HEK293 (cell line): ENCODE measurements around the gene PLEKHS1.

Experiments
- CTCF ChIA-PET: fragments of 350-600 bp; formaldehyde crosslinking; extraction: SDS; loops from one replicate; lab custom pipeline; 2021; ENCODE audit warnings: antibody characterized with exemption; lab: Yijun Ruan, JAX
- POLR2A ChIA-PET: fragments of 300-600 bp; formaldehyde crosslinking; extraction: SDS; loops from one replicate; lab custom pipeline; 2020; ENCODE audit warnings: antibody characterized with exemption, inconsistent platforms; lab: Yijun Ruan, JAX
- H3K27ac ChIP-seq: fragments of 200-500 bp; sonication (Bioruptor generic); 2 replicates; pipeline ENCODE4 v1.5.1; 2014; ENCODE audit warnings: low read depth, low read length, control low read depth, inconsistent platforms; ENCODE audit errors: extremely low read depth
- H3K36me3 ChIP-seq, 2 experiments: fragments of 200-500 bp in 1 of 2; sonication (Bioruptor generic) in 1 of 2; 1 replicate in 1 of 2; 2 replicates in 1 of 2; pipeline ENCODE4 v1.5.1; 2014 to 2017; ENCODE audit warnings: inconsistent platforms in 2 of 2, low read length in 2 of 2; ENCODE audit not compliant: control insufficient read depth in 2 of 2, insufficient read depth in 1 of 2
- H3K4me1 ChIP-seq: fragments of 200-500 bp; sonication (Bioruptor generic); 2 replicates; pipeline ENCODE4 v1.5.1; 2014; ENCODE audit warnings: mild to moderate bottlenecking, low read length, inconsistent platforms; ENCODE audit not compliant: control insufficient read depth, insufficient read depth
- H3K4me3 ChIP-seq: 2 replicates; pipeline ENCODE4 v1.5.1; 2011; ENCODE audit warnings: low read depth, mild to moderate bottlenecking, control low read depth, low read length, moderate library complexity
- H3K9me3 ChIP-seq: fragments of 200-500 bp; sonication (Bioruptor generic); 2 replicates; pipeline ENCODE4 v1.5.1; 2014; ENCODE audit warnings: low read depth, low read length, inconsistent platforms; ENCODE audit not compliant: control insufficient read depth, insufficient read depth
- ATF2 ChIP-seq: fragments of 450-650 bp; formaldehyde crosslinking; IDR thresholded peaks from 2 replicates; pipeline ENCODE4 v1.5.1; 2016; ENCODE audit warnings: missing biosample characterization, missing genetic modification characterization, low read depth
- BCL11A ChIP-seq: fragments of 450-650 bp; formaldehyde crosslinking; IDR thresholded peaks from 2 replicates; pipeline ENCODE4 v1.5.1; 2016; ENCODE audit warnings: low read depth, missing biosample characterization, missing genetic modification characterization
- GLI4 ChIP-seq: fragments of 450-650 bp; formaldehyde crosslinking; IDR thresholded peaks from 2 replicates; pipeline ENCODE4 v1.5.1; 2016; ENCODE audit warnings: missing biosample characterization, missing genetic modification characterization
- PATZ1 ChIP-seq: fragments of 450-650 bp; formaldehyde crosslinking; IDR thresholded peaks from 2 replicates; pipeline ENCODE4 v1.5.1; 2016; ENCODE audit warnings: missing biosample characterization, missing genetic modification characterization
- PRDM4 ChIP-seq: fragments of 450-650 bp; formaldehyde crosslinking; IDR thresholded peaks from 2 replicates; pipeline ENCODE4 v1.5.1; 2017; ENCODE audit warnings: missing biosample characterization, missing genetic modification characterization
- RBAK ChIP-seq: fragments of 450-650 bp; formaldehyde crosslinking; IDR thresholded peaks from 2 replicates; pipeline ENCODE4 v1.5.1; 2016; ENCODE audit warnings: missing biosample characterization, missing genetic modification characterization
- YY2 ChIP-seq: fragments of 450-650 bp; formaldehyde crosslinking; IDR thresholded peaks from 2 replicates; pipeline ENCODE4 v1.5.1; 2016; ENCODE audit warnings: missing biosample characterization, missing genetic modification characterization
- ZFP69B ChIP-seq: fragments of 450-650 bp; formaldehyde crosslinking; IDR thresholded peaks from 2 replicates; pipeline ENCODE4 v1.5.1; 2016; ENCODE audit warnings: missing biosample characterization, missing genetic modification characterization
- ZNF132 ChIP-seq: fragments of 450-650 bp; formaldehyde crosslinking; IDR thresholded peaks from 2 replicates; pipeline ENCODE4 v1.5.1; 2017; ENCODE audit warnings: missing biosample characterization, missing genetic modification characterization, borderline replicate concordance
- ZNF157 ChIP-seq: fragments of 450-650 bp; formaldehyde crosslinking; IDR thresholded peaks from 2 replicates; pipeline ENCODE4 v1.5.1; 2016; ENCODE audit warnings: missing biosample characterization, missing genetic modification characterization
- ZNF2 ChIP-seq: fragments of 450-650 bp; formaldehyde crosslinking; IDR thresholded peaks from 2 replicates; pipeline ENCODE4 v1.5.1; 2016; ENCODE audit warnings: missing biosample characterization, missing genetic modification characterization
- ZNF239 ChIP-seq: fragments of 450-650 bp; formaldehyde crosslinking; IDR thresholded peaks from 2 replicates; pipeline ENCODE4 v1.5.1; 2016; ENCODE audit warnings: missing biosample characterization, missing genetic modification characterization
- ZNF302 ChIP-seq: fragments of 450-650 bp; formaldehyde crosslinking; IDR thresholded peaks from 2 replicates; pipeline ENCODE4 v1.5.1; 2016; ENCODE audit warnings: missing biosample characterization, missing genetic modification characterization, low read depth
- ZNF514 ChIP-seq: fragments of 450-650 bp; formaldehyde crosslinking; IDR thresholded peaks from 2 replicates; pipeline ENCODE4 v1.5.1; 2016; ENCODE audit warnings: missing biosample characterization, missing genetic modification characterization
- ZNF654 ChIP-seq: fragments of 450-650 bp; formaldehyde crosslinking; IDR thresholded peaks from 2 replicates; pipeline ENCODE4 v1.5.1; 2016; ENCODE audit warnings: low read depth, missing biosample characterization, missing genetic modification characterization
- ZNF692 ChIP-seq: fragments of 450-650 bp; formaldehyde crosslinking; IDR thresholded peaks from 2 replicates; pipeline ENCODE4 v1.5.1; 2016; ENCODE audit warnings: missing biosample characterization, missing genetic modification characterization
- ZNF747 ChIP-seq: fragments of 450-650 bp; formaldehyde crosslinking; IDR thresholded peaks from 2 replicates; pipeline ENCODE4 v1.5.1; 2016; ENCODE audit warnings: missing biosample characterization, missing genetic modification characterization
- ZNF837 ChIP-seq: fragments of 450-650 bp; formaldehyde crosslinking; IDR thresholded peaks from 2 replicates; pipeline ENCODE4 v1.5.1; 2016; ENCODE audit warnings: missing biosample characterization, missing genetic modification characterization

PLEKHS1 gene

GRCh38 chr10:113751181-113751732, at the start of gene PLEKHS1:
PLEKHS1 (plus strand) TSS chr10:113751682; CDS start chr10:113755278, 3,596 bp downstream.
- no peak for TF ChIP-seq YY2
- no peaks in the 10 kb centered on the region for H3K36me3 ChIP-seq
- no peak within 1 kb of the TSS for H3K4me3 ChIP-seq
- ChIA-PET POLR2A (no interaction called here), CTCF (interaction anchor here (0.7 kb wide), 3 partner anchors 15 to 161 kb away, joined by 3 read pairs; no protein-coding TSS in a partner anchor)
- no peaks in the 10 kb centered on the region; the same call in 1 of the 2 replicates for H3K4me1 ChIP-seq
- H3K9me3 ChIP-seq: no peaks in the 10 kb centered on the region
- H3K27ac ChIP-seq: no peak within 1 kb of the TSS

- H3K27ac ChIP-seq: no peak overlapping the region
- H3K4me3 ChIP-seq: no peak overlapping the region
- no peak for TF ChIP-seq BCL11A (tag by site-specific recombination)
- no peak for TF ChIP-seq ZNF239
- TF ChIP-seq PRDM4: peak; percentile 59
- TF ChIP-seq ATF2: peak; percentile 88
- 0 out of 2 replicates have a peak, but pooled peaks have one; percentile 52 for TF ChIP-seq ZNF2
- TF ChIP-seq ZNF837: no peak
- peak; percentile 78 for TF ChIP-seq ZNF654
- TF ChIP-seq ZNF302 (tag by site-specific recombination): no peak
- TF ChIP-seq ZFP69B (tag by site-specific recombination): no peak
- TF ChIP-seq RBAK (tag by site-specific recombination): no peak
- no peaks in the 10 kb centered on the region for H3K9me3 ChIP-seq
- ChIA-PET CTCF (interaction anchor here (0.6 to 1.9 kb wide), 16 partner anchors 8 to 420 kb away, joined by 3 to 10 read pairs (median 4); partner anchors contain the start of gene CASP7), POLR2A (no interaction called here)
- H3K36me3 ChIP-seq: peaks cover 3 to 4% of the 10 kb centered on the region in 2 experiments; a peak in 2 of 3 replicates
- H3K4me1 ChIP-seq: peaks cover 13% of the 10 kb centered on the region
These were observed 46.7 kb upstream of the PLEKHS1 start for GRCh38 chr10:113704637-113705343.

- H3K9me3 ChIP-seq: no peaks in the 10 kb centered on the region
- ChIA-PET CTCF (interaction anchor here (0.6 to 1.9 kb wide), 9 partner anchors 8 to 419 kb away, joined by 3 to 12 read pairs (median 4); no protein-coding TSS in a partner anchor), POLR2A (no interaction called here)
- no peak for TF ChIP-seq GLI4
- H3K27ac ChIP-seq: no peak overlapping the region
- peaks cover 14% of the 10 kb centered on the region for H3K4me1 ChIP-seq
- H3K36me3 ChIP-seq: peaks cover 3 to 4% of the 10 kb centered on the region in 2 experiments; a peak in 2 of 3 replicates
- H3K4me3 ChIP-seq: no peak overlapping the region
These were observed 46.2 kb upstream of the PLEKHS1 start for GRCh38 chr10:113705344-113705652.

- Histone ChIP-seq H3K4me1 (peaks cover 14% of the 10 kb centered on the region), H3K9me3 (no peaks in the 10 kb centered on the region), H3K36me3 (no peaks in the 10 kb centered on the region), H3K4me3 (no peak overlapping the region), H3K27ac (no peak overlapping the region)
- ChIA-PET CTCF (interaction anchor here (0.8 to 1.6 kb wide), 6 partner anchors 10 to 671 kb away, joined by 3 to 12 read pairs (median 4); partner anchors contain the start of gene PLEKHS1), POLR2A (no interaction called here)
- TF ChIP-seq ZNF157 (tag by site-specific recombination) (no peak), PATZ1 (tag by site-specific recombination) (no peak), ZNF514 (no peak), ZNF747 (no peak), GLI4 (no peak), ZNF132 (no peak), ZNF692 (no peak)
These were observed 44.9 kb upstream of the PLEKHS1 start for GRCh38 chr10:113706623-113707022.
